ENCODE data around the gene ZNF688. TPM values are rescaled to one million over a fixed set of nuclear protein-coding genes. Genes with fewer than 3 reads are reported as not detected.
"Not testable (repeated sequence)": the region's sequence is repeated elsewhere in the genome, so short reads cannot be mapped to it uniquely, and the experiment has no call there.

The ZNF688 gene
- total RNA-seq, 1 donor from 2014 or later: 3.6 TPM

GRCh38 chr16:30600929-30601328 is 29.4 kb upstream of the ZNF688 start:
- no peak overlapping the region for H3K4me3 ChIP-seq
- Mint-ChIP-seq H3K36me3 (peaks cover 26% of the 10 kb centered on the region), H3K4me3 (no peak overlapping the region), H3K9me3 (peaks cover 4% of the 10 kb centered on the region), H3K4me1 (no peaks in the 10 kb centered on the region), H3K27ac (no peak overlapping the region), H3K27me3 (ENCODE audit: insufficient read depth, low read depth) (no peaks in the 10 kb centered on the region)
- H3K36me3 ChIP-seq: no peaks in the 10 kb centered on the region
- DNase-seq (ENCODE audit: low spot score): no peak
- H3K9me3 ChIP-seq (ENCODE audit: low read depth): no peaks in the 10 kb centered on the region
- H4K20me1 ChIP-seq (ENCODE audit: low read depth): no peaks in the 10 kb centered on the region
- no peaks in the 10 kb centered on the region for H3K4me1 ChIP-seq
- no peak overlapping the region for H2AFZ ChIP-seq (replicated peaks)
- no peak for TF ChIP-seq CTCF (IDR thresholded peaks at IDR 0.05)
- no peak for TF ChIP-seq EZH2phosphoT487 (IDR thresholded peaks at IDR 0.05)
- no peak for TF ChIP-seq EZH2 (IDR thresholded peaks at IDR 0.05)
- H3K4me2 ChIP-seq: no peak overlapping the region
- H3K27me3 ChIP-seq: no peaks in the 10 kb centered on the region
- peaks cover 13% of the 10 kb centered on the region for H3F3A ChIP-seq (ENCODE audit: low read depth)
- H3K9ac ChIP-seq: no peak overlapping the region
- no peak overlapping the region for H3K27ac ChIP-seq
- no peaks in the 10 kb centered on the region for H3K79me2 ChIP-seq (ENCODE audit: low read depth)

GRCh38 chr16:30600215-30600614 is 28.7 kb upstream of the ZNF688 start:
- Mint-ChIP-seq H3K27me3 (ENCODE audit: insufficient read depth, low read depth) (no peaks in the 10 kb centered on the region), H3K9me3 (peaks cover 4% of the 10 kb centered on the region), H3K4me1 (no peaks in the 10 kb centered on the region), H3K36me3 (peaks cover 26% of the 10 kb centered on the region), H3K4me3 (no peak overlapping the region), H3K27ac (no peak overlapping the region)
- Histone ChIP-seq H3K4me2 (no peak overlapping the region), H4K20me1 (ENCODE audit: low read depth) (no peaks in the 10 kb centered on the region), H3K9me3 (ENCODE audit: low read depth) (no peaks in the 10 kb centered on the region), H3K27ac (no peak overlapping the region), H3K27me3 (no peaks in the 10 kb centered on the region), H3K36me3 (no peaks in the 10 kb centered on the region), H3K9ac (no peak overlapping the region), H3K79me2 (ENCODE audit: low read depth) (no peaks in the 10 kb centered on the region), H2AFZ (replicated peaks) (no peak overlapping the region), H3K4me3 (no peak overlapping the region), H3K4me1 (no peaks in the 10 kb centered on the region), H3F3A (ENCODE audit: low read depth) (peaks cover 13% of the 10 kb centered on the region)
- no peak for TF ChIP-seq CTCF (IDR thresholded peaks at IDR 0.05)
- no peak for TF ChIP-seq EZH2 (IDR thresholded peaks at IDR 0.05)
- no peak for TF ChIP-seq EZH2phosphoT487 (IDR thresholded peaks at IDR 0.05)
- no peak for DNase-seq (ENCODE audit: low spot score)

- Histone ChIP-seq H3K4me2 (no peak overlapping the region), H4K20me1 (ENCODE audit: low read depth) (no peaks in the 10 kb centered on the region), H3K9ac (no peak overlapping the region), H3K9me3 (ENCODE audit: low read depth) (no peaks in the 10 kb centered on the region), H2AFZ (replicated peaks) (no peak overlapping the region), H3K4me1 (no peaks in the 10 kb centered on the region), H3K79me2 (ENCODE audit: low read depth) (no peaks in the 10 kb centered on the region), H3K27me3 (no peaks in the 10 kb centered on the region), H3K4me3 (no peak overlapping the region), H3K36me3 (no peaks in the 10 kb centered on the region), H3F3A (ENCODE audit: low read depth) (no peaks in the 10 kb centered on the region), H3K27ac (no peak overlapping the region)
- no peaks in the 10 kb centered on the region for H3K4me1 Mint-ChIP-seq
- H3K4me3 Mint-ChIP-seq: no peak overlapping the region
- no peaks in the 10 kb centered on the region for H3K27me3 Mint-ChIP-seq (ENCODE audit: insufficient read depth, low read depth)
- TF ChIP-seq EZH2phosphoT487 (IDR thresholded peaks at IDR 0.05): no peak
- no peak for TF ChIP-seq CTCF (IDR thresholded peaks at IDR 0.05)
- TF ChIP-seq EZH2 (IDR thresholded peaks at IDR 0.05): no peak
- no peaks in the 10 kb centered on the region for H3K36me3 Mint-ChIP-seq
- DNase-seq (ENCODE audit: low spot score): no peak
- H3K27ac Mint-ChIP-seq: no peak overlapping the region
- no peaks in the 10 kb centered on the region for H3K9me3 Mint-ChIP-seq
Observed at GRCh38 chr16:30592871-30593270, 21.4 kb upstream of the ZNF688 start.

GRCh38 chr16:30590869-30591268 is 19.4 kb upstream of the ZNF688 start:
- H3K4me3 ChIP-seq; H3K9me3 Mint-ChIP-seq; H2AFZ ChIP-seq (replicated peaks); H3K36me3 Mint-ChIP-seq; H3K27ac Mint-ChIP-seq; H3K27me3 Mint-ChIP-seq (ENCODE audit: insufficient read depth, low read depth); H3K9ac ChIP-seq; H4K20me1 ChIP-seq (ENCODE audit: low read depth); H3K4me1 Mint-ChIP-seq; H3K9me3 ChIP-seq (ENCODE audit: low read depth); H3K4me2 ChIP-seq; DNase-seq (ENCODE audit: low spot score); H3F3A ChIP-seq (ENCODE audit: low read depth); H3K4me3 Mint-ChIP-seq; H3K27ac ChIP-seq; H3K4me1 ChIP-seq; H3K36me3 ChIP-seq; H3K27me3 ChIP-seq: not testable (repeated sequence)
- H3K79me2 ChIP-seq (ENCODE audit: low read depth): peaks cover 12% of the 10 kb centered on the region

GRCh38 chr16:30589582-30589981 is 18.1 kb upstream of the ZNF688 start:
- not testable (repeated sequence) for H3K36me3 ChIP-seq; H2AFZ ChIP-seq (replicated peaks); H3K9me3 Mint-ChIP-seq; H3K4me2 ChIP-seq; H3K4me1 ChIP-seq; H3K27ac ChIP-seq; H3K36me3 Mint-ChIP-seq; DNase-seq (ENCODE audit: low spot score); H3K9ac ChIP-seq; H3K4me3 Mint-ChIP-seq; H3K4me3 ChIP-seq; H3K27ac Mint-ChIP-seq; H4K20me1 ChIP-seq (ENCODE audit: low read depth); H3K27me3 Mint-ChIP-seq (ENCODE audit: insufficient read depth, low read depth); H3K27me3 ChIP-seq; H3K9me3 ChIP-seq (ENCODE audit: low read depth); H3F3A ChIP-seq (ENCODE audit: low read depth)
- H3K4me1 Mint-ChIP-seq: peaks cover 10% of the 10 kb centered on the region
- H3K79me2 ChIP-seq (ENCODE audit: low read depth): peaks cover 19% of the 10 kb centered on the region
